ENCODE results near the gene OAS1. TPM values are rescaled to one million over a fixed set of nuclear protein-coding genes. Genes with fewer than 3 reads are reported as not detected.

OAS1 gene
- total RNA-seq, 1 experiment from 2014 or later = 0.64 TPM

DNA sequence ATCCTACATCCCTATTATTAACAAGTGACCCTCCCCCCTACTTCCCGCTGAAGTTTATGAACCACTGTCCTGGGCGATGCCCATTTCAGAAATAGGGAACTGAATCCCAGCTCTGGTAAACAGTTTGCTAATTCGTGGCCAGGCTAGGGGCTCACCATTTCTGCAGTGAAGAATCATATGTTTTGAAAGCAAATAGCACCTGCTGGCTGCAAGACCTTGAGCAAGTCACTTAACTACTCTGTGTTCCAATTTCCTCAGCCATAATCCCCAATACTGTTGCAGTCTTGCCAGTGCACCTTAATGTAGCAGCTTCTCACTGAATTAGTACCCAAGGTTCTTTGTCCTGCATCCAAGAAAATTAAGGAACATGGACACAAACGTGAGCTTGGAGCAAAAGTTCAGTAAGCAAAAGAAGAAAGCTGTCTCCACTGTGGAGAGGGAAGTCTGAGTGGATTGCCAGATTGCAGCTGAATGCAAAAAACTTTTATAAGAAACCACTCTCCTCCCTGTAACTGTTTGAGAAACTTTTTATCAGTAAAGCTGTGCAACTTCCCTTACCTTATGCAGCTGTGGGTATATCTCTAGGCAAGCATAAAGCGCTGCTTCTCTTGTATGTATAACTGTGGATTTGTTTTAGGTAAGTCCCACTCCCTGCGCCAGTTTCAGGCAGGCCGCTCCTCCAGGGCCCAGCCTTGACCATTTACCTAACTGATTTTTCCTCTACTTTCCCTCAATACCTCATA is 824 bp downstream of the OAS1 start:
- H3K27ac ChIP-seq (ENCODE audit: low read depth, low read length) = no peak overlapping the region
- BruUV-seq (replicated peaks) = no TSS peak
- no peak for DNase-seq (ENCODE audit: low read depth, low spot score)
- TF ChIP-seq ZNF274 (IDR thresholded peaks at IDR 0.05; ENCODE audit: low read depth, low read length) (no peak), SIN3A (IDR thresholded peaks at IDR 0.05; ENCODE audit: low read depth) (no peak), SP1 (IDR thresholded peaks at IDR 0.05; ENCODE audit: low read depth) (no peak), POLR2A (IDR thresholded peaks at IDR 0.05; ENCODE audit: borderline replicate concordance, extremely low read depth, insufficient read depth, insufficient read length) (no peak), EGR1 (IDR thresholded peaks at IDR 0.05; ENCODE audit: low read depth) (no peak), JUND (IDR thresholded peaks at IDR 0.05) (no peak), ZFX (IDR thresholded peaks at IDR 0.05) (no peak)
- TF ChIP-seq, protein P1, sequence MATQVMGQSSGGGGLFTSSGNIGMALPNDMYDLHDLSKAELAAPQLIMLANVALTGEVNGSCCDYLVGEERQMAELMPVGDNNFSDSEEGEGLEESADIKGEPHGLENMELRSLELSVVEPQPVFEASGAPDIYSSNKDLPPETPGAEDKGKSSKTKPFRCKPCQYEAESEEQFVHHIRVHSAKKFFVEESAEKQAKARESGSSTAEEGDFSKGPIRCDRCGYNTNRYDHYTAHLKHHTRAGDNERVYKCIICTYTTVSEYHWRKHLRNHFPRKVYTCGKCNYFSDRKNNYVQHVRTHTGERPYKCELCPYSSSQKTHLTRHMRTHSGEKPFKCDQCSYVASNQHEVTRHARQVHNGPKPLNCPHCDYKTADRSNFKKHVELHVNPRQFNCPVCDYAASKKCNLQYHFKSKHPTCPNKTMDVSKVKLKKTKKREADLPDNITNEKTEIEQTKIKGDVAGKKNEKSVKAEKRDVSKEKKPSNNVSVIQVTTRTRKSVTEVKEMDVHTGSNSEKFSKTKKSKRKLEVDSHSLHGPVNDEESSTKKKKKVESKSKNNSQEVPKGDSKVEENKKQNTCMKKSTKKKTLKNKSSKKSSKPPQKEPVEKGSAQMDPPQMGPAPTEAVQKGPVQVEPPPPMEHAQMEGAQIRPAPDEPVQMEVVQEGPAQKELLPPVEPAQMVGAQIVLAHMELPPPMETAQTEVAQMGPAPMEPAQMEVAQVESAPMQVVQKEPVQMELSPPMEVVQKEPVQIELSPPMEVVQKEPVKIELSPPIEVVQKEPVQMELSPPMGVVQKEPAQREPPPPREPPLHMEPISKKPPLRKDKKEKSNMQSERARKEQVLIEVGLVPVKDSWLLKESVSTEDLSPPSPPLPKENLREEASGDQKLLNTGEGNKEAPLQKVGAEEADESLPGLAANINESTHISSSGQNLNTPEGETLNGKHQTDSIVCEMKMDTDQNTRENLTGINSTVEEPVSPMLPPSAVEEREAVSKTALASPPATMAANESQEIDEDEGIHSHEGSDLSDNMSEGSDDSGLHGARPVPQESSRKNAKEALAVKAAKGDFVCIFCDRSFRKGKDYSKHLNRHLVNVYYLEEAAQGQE (IDR thresholded peaks at IDR 0.05; ENCODE audit: low read depth) = no peak
- TF ChIP-seq, protein P2, sequence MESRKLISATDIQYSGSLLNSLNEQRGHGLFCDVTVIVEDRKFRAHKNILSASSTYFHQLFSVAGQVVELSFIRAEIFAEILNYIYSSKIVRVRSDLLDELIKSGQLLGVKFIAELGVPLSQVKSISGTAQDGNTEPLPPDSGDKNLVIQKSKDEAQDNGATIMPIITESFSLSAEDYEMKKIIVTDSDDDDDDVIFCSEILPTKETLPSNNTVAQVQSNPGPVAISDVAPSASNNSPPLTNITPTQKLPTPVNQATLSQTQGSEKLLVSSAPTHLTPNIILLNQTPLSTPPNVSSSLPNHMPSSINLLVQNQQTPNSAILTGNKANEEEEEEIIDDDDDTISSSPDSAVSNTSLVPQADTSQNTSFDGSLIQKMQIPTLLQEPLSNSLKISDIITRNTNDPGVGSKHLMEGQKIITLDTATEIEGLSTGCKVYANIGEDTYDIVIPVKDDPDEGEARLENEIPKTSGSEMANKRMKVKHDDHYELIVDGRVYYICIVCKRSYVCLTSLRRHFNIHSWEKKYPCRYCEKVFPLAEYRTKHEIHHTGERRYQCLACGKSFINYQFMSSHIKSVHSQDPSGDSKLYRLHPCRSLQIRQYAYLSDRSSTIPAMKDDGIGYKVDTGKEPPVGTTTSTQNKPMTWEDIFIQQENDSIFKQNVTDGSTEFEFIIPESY (IDR thresholded peaks at IDR 0.05; ENCODE audit: extremely low read depth, insufficient replicate concordance, low read length) = no peak
- TF ChIP-seq, protein P3, sequence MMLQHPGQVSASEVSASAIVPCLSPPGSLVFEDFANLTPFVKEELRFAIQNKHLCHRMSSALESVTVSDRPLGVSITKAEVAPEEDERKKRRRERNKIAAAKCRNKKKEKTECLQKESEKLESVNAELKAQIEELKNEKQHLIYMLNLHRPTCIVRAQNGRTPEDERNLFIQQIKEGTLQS (IDR thresholded peaks at IDR 0.05) = no peak
- TF ChIP-seq, protein P4, sequence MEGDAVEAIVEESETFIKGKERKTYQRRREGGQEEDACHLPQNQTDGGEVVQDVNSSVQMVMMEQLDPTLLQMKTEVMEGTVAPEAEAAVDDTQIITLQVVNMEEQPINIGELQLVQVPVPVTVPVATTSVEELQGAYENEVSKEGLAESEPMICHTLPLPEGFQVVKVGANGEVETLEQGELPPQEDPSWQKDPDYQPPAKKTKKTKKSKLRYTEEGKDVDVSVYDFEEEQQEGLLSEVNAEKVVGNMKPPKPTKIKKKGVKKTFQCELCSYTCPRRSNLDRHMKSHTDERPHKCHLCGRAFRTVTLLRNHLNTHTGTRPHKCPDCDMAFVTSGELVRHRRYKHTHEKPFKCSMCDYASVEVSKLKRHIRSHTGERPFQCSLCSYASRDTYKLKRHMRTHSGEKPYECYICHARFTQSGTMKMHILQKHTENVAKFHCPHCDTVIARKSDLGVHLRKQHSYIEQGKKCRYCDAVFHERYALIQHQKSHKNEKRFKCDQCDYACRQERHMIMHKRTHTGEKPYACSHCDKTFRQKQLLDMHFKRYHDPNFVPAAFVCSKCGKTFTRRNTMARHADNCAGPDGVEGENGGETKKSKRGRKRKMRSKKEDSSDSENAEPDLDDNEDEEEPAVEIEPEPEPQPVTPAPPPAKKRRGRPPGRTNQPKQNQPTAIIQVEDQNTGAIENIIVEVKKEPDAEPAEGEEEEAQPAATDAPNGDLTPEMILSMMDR (IDR thresholded peaks at IDR 0.05 in 2 of 3, conservative IDR thresholded peaks at IDR 0.05 in 1 of 3; ENCODE audit: borderline replicate concordance in 1 of 3, insufficient read depth in 1 of 3, low read depth in 2 of 3, low read length in 2 of 3) = no peak
- no peak overlapping the region; the same call in 1 of the 2 replicates for H3K4me2 ChIP-seq (ENCODE audit: low read length)
- H2AFZ ChIP-seq (ENCODE audit: low read depth, low read length, poor library complexity, severe bottlenecking) = no peak overlapping the region
- no peaks in the 10 kb centered on the region for H3K9me2 ChIP-seq (ENCODE audit: insufficient read depth)
- H3K36me3 ChIP-seq (ENCODE audit: control insufficient read depth in 1 of 2, insufficient read depth in 2 of 2, low read length in 2 of 2) = no peaks in the 10 kb centered on the region
- no peaks in the 10 kb centered on the region for H4K20me1 ChIP-seq (ENCODE audit: insufficient read depth)
- H3K27me3 ChIP-seq (ENCODE audit: insufficient read depth, low read length) = no peaks in the 10 kb centered on the region; the same call in 1 of the 2 replicates
- ChIA-PET RAD21 (ENCODE audit: low non-redundant PET in 1 of 2, low total read pairs in 2 of 2, uncharacterized antibody in 2 of 2, unreplicated experiment in 2 of 2) (no interaction called here), POLR2A (no interaction called here), CTCF (no interaction called here)
- H3K79me2 ChIP-seq (ENCODE audit: insufficient read depth, low read length) = no peaks in the 10 kb centered on the region
- intact Hi-C loops (cut with micrococcal nuclease) = no loop called here
- no peaks in the 10 kb centered on the region for H3K9me3 ChIP-seq (ENCODE audit: control insufficient read depth in 1 of 2, insufficient read depth in 1 of 2, low read depth in 1 of 2, low read length in 2 of 2)
- peaks cover 0 to 12% of the 10 kb centered on the region in 2 experiments; a peak in 1 of 4 replicates for H3K4me1 ChIP-seq (ENCODE audit: control insufficient read depth in 1 of 2, insufficient read depth in 2 of 2, low read length in 2 of 2)
- ATAC-seq = no peak
- H3K4me3 ChIP-seq (replicated peaks in 1 of 2; ENCODE audit: low read depth in 1 of 2, low read length in 2 of 2) = no peak overlapping the region
- H3K9ac ChIP-seq (ENCODE audit: low read length) = no peak overlapping the region
